ENCODE measurements around the gene HECW1.

Gene HECW1

DNA sequence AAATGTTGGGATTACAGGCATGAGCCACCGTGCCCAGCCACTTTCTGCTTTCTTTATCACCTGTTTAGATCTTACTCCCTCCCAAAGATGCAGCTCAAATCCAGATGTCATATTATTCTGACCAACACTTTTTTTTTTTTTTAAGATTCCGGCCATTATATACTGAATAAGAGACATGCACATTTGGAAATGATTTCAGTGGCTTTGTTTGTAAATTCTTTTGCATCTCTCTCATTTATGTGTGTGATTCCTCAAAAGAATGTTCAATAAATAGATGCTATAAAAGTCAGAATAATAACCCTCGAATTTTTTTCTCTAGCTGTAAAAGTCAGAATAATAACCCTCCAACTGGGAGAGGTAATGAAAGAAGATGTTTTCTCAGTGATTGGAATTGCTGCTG is 25.4 kb downstream of the HECW1 start:
- H3K9me3 Mint-ChIP-seq = no peaks in the 10 kb centered on the region
- no peak overlapping the region for H3K4me3 Mint-ChIP-seq
- TF ChIP-seq, protein P1, sequence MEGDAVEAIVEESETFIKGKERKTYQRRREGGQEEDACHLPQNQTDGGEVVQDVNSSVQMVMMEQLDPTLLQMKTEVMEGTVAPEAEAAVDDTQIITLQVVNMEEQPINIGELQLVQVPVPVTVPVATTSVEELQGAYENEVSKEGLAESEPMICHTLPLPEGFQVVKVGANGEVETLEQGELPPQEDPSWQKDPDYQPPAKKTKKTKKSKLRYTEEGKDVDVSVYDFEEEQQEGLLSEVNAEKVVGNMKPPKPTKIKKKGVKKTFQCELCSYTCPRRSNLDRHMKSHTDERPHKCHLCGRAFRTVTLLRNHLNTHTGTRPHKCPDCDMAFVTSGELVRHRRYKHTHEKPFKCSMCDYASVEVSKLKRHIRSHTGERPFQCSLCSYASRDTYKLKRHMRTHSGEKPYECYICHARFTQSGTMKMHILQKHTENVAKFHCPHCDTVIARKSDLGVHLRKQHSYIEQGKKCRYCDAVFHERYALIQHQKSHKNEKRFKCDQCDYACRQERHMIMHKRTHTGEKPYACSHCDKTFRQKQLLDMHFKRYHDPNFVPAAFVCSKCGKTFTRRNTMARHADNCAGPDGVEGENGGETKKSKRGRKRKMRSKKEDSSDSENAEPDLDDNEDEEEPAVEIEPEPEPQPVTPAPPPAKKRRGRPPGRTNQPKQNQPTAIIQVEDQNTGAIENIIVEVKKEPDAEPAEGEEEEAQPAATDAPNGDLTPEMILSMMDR (IDR thresholded peaks at IDR 0.05) = no peak
- H3K27me3 Mint-ChIP-seq (ENCODE audit: low read depth, poor library complexity) = peaks cover 8% of the 10 kb centered on the region
- no peak overlapping the region for H3K27ac Mint-ChIP-seq
- H3K4me1 Mint-ChIP-seq = peaks cover 4% of the 10 kb centered on the region
- H3K36me3 Mint-ChIP-seq (ENCODE audit: low read depth) = no peaks in the 10 kb centered on the region
- DNase-seq = no peak

DNA sequence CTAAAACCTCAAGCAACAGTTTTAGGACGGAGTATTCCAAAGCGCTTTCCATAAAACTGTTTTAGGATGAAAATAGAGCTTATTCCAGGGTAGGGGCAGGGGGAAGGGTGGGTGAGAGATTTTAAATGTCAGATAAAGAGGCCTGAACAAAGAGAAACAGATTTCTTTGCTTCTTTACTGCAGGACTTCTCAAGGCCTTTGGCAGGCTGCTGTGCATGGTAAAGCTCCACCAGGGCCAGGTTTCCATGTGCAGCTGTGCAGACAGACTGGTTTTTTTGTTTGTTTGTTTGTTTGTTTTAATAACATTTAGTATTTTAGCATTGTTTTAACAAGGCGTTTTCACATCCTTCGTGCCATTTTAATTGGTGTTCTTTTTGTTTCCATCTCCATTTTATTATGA is 26.3 kb downstream of the HECW1 start:
- Mint-ChIP-seq H3K4me3 (no peak overlapping the region), H3K9me3 (no peaks in the 10 kb centered on the region), H3K36me3 (ENCODE audit: low read depth) (no peaks in the 10 kb centered on the region), H3K27ac (no peak overlapping the region), H3K4me1 (peaks cover 4% of the 10 kb centered on the region), H3K27me3 (ENCODE audit: low read depth, poor library complexity) (peaks cover 13% of the 10 kb centered on the region)
- no peak for DNase-seq
- TF ChIP-seq, protein P1 (IDR thresholded peaks at IDR 0.05) = no peak

DNA sequence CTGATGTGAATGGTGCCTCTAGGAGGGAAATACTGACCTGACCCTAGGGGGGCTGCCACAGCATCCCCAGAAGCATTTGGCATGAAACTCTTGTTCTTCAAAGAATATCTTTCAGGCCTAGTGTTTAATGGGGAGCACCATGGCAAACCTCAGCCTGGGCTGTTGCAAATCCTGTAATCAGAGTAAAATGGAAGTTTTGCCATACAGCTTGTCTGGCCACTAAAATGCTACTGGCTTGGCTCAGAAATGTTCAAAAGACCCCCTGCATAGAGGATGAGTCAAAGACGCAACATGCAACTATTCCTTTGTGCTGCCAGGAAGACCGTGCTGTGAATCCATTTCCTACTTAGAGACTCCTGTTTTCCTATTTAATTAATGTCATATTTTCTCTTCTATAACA is 26.7 kb downstream of the HECW1 start:
- DNase-seq = no peak
- TF ChIP-seq, protein P1 (IDR thresholded peaks at IDR 0.05) = no peak
- Mint-ChIP-seq H3K4me3 (no peak overlapping the region), H3K27ac (no peak overlapping the region), H3K36me3 (ENCODE audit: low read depth) (no peaks in the 10 kb centered on the region), H3K4me1 (peaks cover 4% of the 10 kb centered on the region), H3K27me3 (ENCODE audit: low read depth, poor library complexity) (peaks cover 15% of the 10 kb centered on the region), H3K9me3 (no peaks in the 10 kb centered on the region)

DNA sequence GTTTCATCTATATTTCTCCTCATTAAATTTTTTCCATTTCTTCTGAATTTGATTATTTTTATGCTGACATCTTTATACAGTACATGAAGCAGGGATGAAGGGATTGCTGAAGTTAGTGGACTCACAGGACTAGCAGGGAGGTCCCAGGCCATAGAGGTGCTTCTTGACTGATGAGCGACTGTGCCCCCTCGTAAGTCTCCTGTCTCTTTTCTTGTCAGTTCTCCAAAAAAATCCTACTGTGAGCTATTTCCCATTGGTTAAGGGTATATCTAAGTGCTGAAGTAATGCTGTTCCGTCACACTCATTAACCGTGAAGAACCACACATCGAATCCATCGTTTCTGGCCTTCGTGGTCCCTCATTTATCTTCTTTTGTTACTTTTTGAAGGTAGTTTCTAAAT is 27.7 kb downstream of the HECW1 start:
- H3K27ac Mint-ChIP-seq = no peak overlapping the region
- H3K4me1 Mint-ChIP-seq = peaks cover 4% of the 10 kb centered on the region
- TF ChIP-seq, protein P1 (IDR thresholded peaks at IDR 0.05) = no peak
- no peaks in the 10 kb centered on the region for H3K9me3 Mint-ChIP-seq
- peaks cover 15% of the 10 kb centered on the region for H3K27me3 Mint-ChIP-seq (ENCODE audit: low read depth, poor library complexity)
- no peaks in the 10 kb centered on the region for H3K36me3 Mint-ChIP-seq (ENCODE audit: low read depth)
- no peak for DNase-seq
- H3K4me3 Mint-ChIP-seq = no peak overlapping the region

DNA sequence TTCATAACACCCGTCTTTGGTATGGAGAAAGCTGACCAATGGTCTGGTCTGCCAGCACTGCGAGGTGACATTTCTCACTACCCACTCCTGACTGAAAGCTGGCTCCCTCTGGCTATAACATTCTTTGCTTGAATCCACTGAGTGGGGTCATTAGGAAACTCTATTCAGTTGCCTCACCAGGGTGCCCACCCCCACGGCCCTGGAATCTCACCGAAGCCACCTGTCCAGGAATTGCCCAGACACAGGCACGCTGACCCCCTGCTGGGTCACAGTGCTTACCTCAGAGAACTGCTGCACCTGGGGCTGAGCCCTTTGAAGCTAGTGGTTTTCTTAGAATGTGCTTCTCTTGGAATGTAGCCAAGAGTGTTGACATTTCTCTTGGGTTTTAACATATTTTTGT is 28.6 kb downstream of the HECW1 start:
- no peaks in the 10 kb centered on the region for H3K9me3 Mint-ChIP-seq
- DNase-seq = no peak

DNA sequence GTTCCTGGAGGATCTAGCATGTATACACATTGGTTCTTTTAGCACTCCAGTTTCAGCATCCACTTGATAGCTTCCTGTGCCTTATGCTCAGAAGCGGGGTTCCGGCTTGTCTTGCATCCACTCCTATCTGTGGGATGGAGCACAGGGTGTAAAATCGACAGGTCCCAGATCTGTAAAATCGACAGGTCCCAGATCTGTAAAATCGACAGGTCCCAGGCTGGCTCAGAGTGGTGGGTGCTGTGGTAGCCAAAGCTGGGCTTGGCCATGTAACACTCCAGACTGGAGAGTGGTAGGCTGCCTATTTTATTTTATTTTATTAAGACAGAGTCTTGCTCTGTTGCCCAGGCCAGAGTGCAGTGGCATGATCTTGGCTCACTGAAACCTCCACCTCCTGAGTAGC is 30.3 kb downstream of the HECW1 start:
- Mint-ChIP-seq H3K27ac (no peak overlapping the region), H3K9me3 (no peaks in the 10 kb centered on the region), H3K36me3 (ENCODE audit: low read depth) (no peaks in the 10 kb centered on the region), H3K27me3 (ENCODE audit: low read depth, poor library complexity) (peaks cover 21% of the 10 kb centered on the region), H3K4me1 (peaks cover 5% of the 10 kb centered on the region), H3K4me3 (no peak overlapping the region)
- DNase-seq = no peak
- TF ChIP-seq, protein P1 (IDR thresholded peaks at IDR 0.05) = no peak

More for the DNA sequence above, 28.6 kb downstream of the HECW1 start:
- no peak overlapping the region for H3K27ac Mint-ChIP-seq
- TF ChIP-seq, protein P1 (IDR thresholded peaks at IDR 0.05) = no peak
- H3K4me1 Mint-ChIP-seq = peaks cover 4% of the 10 kb centered on the region
- H3K27me3 Mint-ChIP-seq (ENCODE audit: low read depth, poor library complexity) = peaks cover 15% of the 10 kb centered on the region
- no peak overlapping the region for H3K4me3 Mint-ChIP-seq
- H3K36me3 Mint-ChIP-seq (ENCODE audit: low read depth) = no peaks in the 10 kb centered on the region
